DND-41 (cell line): Measurements from ENCODE around the gene PRR14L.

Experiments
- EZH2 ChIP-seq: IDR thresholded peaks from 3 replicates; pipeline ENCODE4 v1.6.1; 2012; ENCODE audit warnings: borderline replicate concordance, low read depth, mild to moderate bottlenecking, moderate library complexity, low read length, inconsistent platforms; ENCODE audit not compliant: severe bottlenecking
- TF ChIP-seq, protein P1 (sequence below): IDR thresholded peaks from 2 replicates; pipeline ENCODE4 v1.5.1; 2012; ENCODE audit warnings: borderline replicate concordance, low read length, moderate library complexity, mild to moderate bottlenecking; ENCODE audit not compliant: poor library complexity, severe bottlenecking; ENCODE audit errors: extremely low read depth

GRCh38 chr22:31749636-31750364 is at the start of gene PRR14L:
- TF ChIP-seq, protein P1, sequence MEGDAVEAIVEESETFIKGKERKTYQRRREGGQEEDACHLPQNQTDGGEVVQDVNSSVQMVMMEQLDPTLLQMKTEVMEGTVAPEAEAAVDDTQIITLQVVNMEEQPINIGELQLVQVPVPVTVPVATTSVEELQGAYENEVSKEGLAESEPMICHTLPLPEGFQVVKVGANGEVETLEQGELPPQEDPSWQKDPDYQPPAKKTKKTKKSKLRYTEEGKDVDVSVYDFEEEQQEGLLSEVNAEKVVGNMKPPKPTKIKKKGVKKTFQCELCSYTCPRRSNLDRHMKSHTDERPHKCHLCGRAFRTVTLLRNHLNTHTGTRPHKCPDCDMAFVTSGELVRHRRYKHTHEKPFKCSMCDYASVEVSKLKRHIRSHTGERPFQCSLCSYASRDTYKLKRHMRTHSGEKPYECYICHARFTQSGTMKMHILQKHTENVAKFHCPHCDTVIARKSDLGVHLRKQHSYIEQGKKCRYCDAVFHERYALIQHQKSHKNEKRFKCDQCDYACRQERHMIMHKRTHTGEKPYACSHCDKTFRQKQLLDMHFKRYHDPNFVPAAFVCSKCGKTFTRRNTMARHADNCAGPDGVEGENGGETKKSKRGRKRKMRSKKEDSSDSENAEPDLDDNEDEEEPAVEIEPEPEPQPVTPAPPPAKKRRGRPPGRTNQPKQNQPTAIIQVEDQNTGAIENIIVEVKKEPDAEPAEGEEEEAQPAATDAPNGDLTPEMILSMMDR = peak; percentile 25
- no peak for TF ChIP-seq EZH2
